Naive thymus-derived CD4-positive, alpha-beta T cell (primary cell): ENCODE measurements around the gene UGT2A2. TPM values are rescaled to one million over a fixed set of nuclear protein-coding genes. Genes with fewer than 3 reads are reported as not detected.
"Not testable (repeated sequence)": the region's sequence is repeated elsewhere in the genome, so short reads cannot be mapped to it uniquely, and the experiment has no call there.

Source experiments
- ATAC-seq: fragments of 150-1000 bp; cut with Tn5 transposase; 2 replicates; pipeline ENCODE4 v1.10.0; 2021; ENCODE audit warnings: mild to moderate bottlenecking, moderate library complexity
- CTCF ChIA-PET: fragments of 350-600 bp; sonication (Branson Sonifier 250); formaldehyde crosslinking; loops from one replicate; lab custom pipeline; 2021; ENCODE audit warnings: antibody characterized with exemption; lab: Charles Lee
- POLR2A ChIA-PET: fragments of 350-600 bp; sonication (Branson Sonifier 250); formaldehyde crosslinking; loops from one replicate; lab custom pipeline; 2021; ENCODE audit warnings: antibody characterized with exemption, inconsistent platforms; lab: Charles Lee
- DNase-seq, 9 donors: peaks; one replicate each; pipeline versions ENCODE4 v3.0.0 to v3.0.0-alpha.2; 2020 to 2022; ENCODE audit warnings: mixed read lengths in 1 of 9
- H3K27ac ChIP-seq: one replicate; pipeline ENCODE4 v1.7.0; 2013; ENCODE audit warnings: mild to moderate bottlenecking, low read depth, low read length, moderate library complexity
- H3K27me3 ChIP-seq, 2 donors: one replicate each; pipeline ENCODE4 v1.7.0; 2013; ENCODE audit warnings: low read length in 2 of 2, mild to moderate bottlenecking in 2 of 2, moderate library complexity in 2 of 2; ENCODE audit not compliant: control insufficient read depth in 2 of 2, insufficient read depth in 2 of 2
- H3K36me3 ChIP-seq, 3 experiments: 1 replicate in 2 of 3; 2 replicates in 1 of 3; pipeline ENCODE4 v1.7.0; 2013; ENCODE audit warnings: low read length in 3 of 3, mild to moderate bottlenecking in 3 of 3, moderate library complexity in 1 of 3; ENCODE audit not compliant: insufficient read depth in 3 of 3, control insufficient read depth in 2 of 3
- H3K4me1 ChIP-seq, 2 donors: one replicate each; pipeline ENCODE4 v1.7.0; 2013; ENCODE audit warnings: low read length in 2 of 2, mild to moderate bottlenecking in 2 of 2, moderate library complexity in 1 of 2; ENCODE audit not compliant: control insufficient read depth in 2 of 2, insufficient read depth in 2 of 2
- H3K4me3 ChIP-seq: 2 replicates; pipeline ENCODE4 v1.7.0; 2013; ENCODE audit warnings: mild to moderate bottlenecking, low read length
- H3K9me3 ChIP-seq, 3 experiments: 1 replicate in 2 of 3; 2 replicates in 1 of 3; pipeline ENCODE4 v1.7.0; 2013; ENCODE audit warnings: low read length in 3 of 3; ENCODE audit not compliant: control insufficient read depth in 2 of 3
- H3K27ac Mint-ChIP-seq, 9 donors: one replicate each; pipeline ENCODE4 v1.8.0; 2020 to 2022; ENCODE audit warnings: mixed read lengths in 9 of 9, mild to moderate bottlenecking in 8 of 9, moderate library complexity in 5 of 9, inconsistent platforms in 2 of 9
- H3K27me3 Mint-ChIP-seq, 5 donors: one replicate each; pipeline ENCODE4 v1.8.0; 2021 to 2022; ENCODE audit warnings: mixed read lengths in 5 of 5, mild to moderate bottlenecking in 1 of 5
- H3K36me3 Mint-ChIP-seq, 5 donors: one replicate each; pipeline ENCODE4 v1.8.0; 2020 to 2022; ENCODE audit warnings: mixed read lengths in 5 of 5, mild to moderate bottlenecking in 3 of 5, inconsistent platforms in 1 of 5
- H3K4me1 Mint-ChIP-seq, 7 donors: one replicate each; pipeline ENCODE4 v1.8.0; 2020 to 2022; ENCODE audit warnings: mixed read lengths in 7 of 7, mild to moderate bottlenecking in 3 of 7, inconsistent platforms in 1 of 7
- H3K4me3 Mint-ChIP-seq, 10 donors: one replicate each; pipeline ENCODE4 v1.8.0; 2020 to 2022; ENCODE audit warnings: mild to moderate bottlenecking in 10 of 10, mixed read lengths in 10 of 10, moderate library complexity in 6 of 10, inconsistent platforms in 2 of 10
- H3K9me3 Mint-ChIP-seq, 11 donors: one replicate each; pipeline ENCODE4 v1.8.0; 2020 to 2022; ENCODE audit warnings: mixed read lengths in 11 of 11, mild to moderate bottlenecking in 4 of 11, inconsistent platforms in 1 of 11, moderate library complexity in 1 of 11
- intact Hi-C, 2 donors: fragments of 100-400 bp; cut with micrococcal nuclease; formaldehyde crosslinking; loops; one replicate each; pipeline ENCODE4 v1.15.1; 2023
- polyA plus RNA-seq, 2 donors: library from polyadenylated mRNA; unstranded; fragments of 300-500 nt; fragmentation: Illumina TruSeq; gene quantifications; one replicate each; pipeline ENCODE4 v1.2.3, GENCODE V29; 2021
- total RNA-seq, 6 experiments: library from RNA in 5 of 6; stranded (reverse) in 5 of 6; gene quantifications; 1 replicate in 5 of 6; 2 replicates in 1 of 6; pipeline ENCODE4 v1.2.3 and lab custom pipeline; 2021 to 2026

Gene UGT2A2
- total RNA-seq (not detected), polyA plus RNA-seq (not detected), total RNA-seq (lab: John Stamatoyannopoulos, UW) (not detected)

DNA sequence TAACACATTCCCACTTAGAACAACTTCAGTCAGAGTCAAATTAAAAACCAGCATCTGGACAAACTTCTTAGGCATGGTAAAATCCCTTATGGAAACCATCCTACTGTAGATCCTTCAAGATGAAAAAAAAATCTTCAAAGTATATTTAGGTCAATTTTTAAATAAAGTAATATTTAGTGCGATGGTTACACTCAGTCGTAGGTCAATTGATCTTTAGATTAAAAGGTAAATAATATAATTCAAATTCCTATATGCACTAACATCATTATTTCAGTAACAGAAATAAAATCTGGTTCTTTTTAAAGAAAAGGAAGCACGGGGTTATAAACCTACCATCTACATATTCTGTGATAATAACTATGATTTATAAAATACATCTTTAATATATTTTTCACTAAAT, at the start of gene UGT2A2:
Gene UGT2A2, minus strand, starts transcription at position 101 of the 400 bp plus-strand sequence. Its CDS starts 2 bp downstream, at position 99.
- Mint-ChIP-seq H3K27me3 (no peaks in the 10 kb centered on the region), H3K36me3 (no peaks in the 10 kb centered on the region), H3K27ac (no peak within 1 kb of the TSS), H3K4me3 (no peak within 1 kb of the TSS), H3K9me3 (no peaks in the 10 kb centered on the region), H3K4me1 (no peaks in the 10 kb centered on the region)
- intact Hi-C loops, result no loop called here
- Histone ChIP-seq H3K27me3 (no peaks in the 10 kb centered on the region), H3K4me3 (no peak within 1 kb of the TSS), H3K4me1 (no peaks in the 10 kb centered on the region), H3K9me3 (no peaks in the 10 kb centered on the region), H3K36me3 (no peaks in the 10 kb centered on the region), H3K27ac (no peak within 1 kb of the TSS)
- ATAC-seq, result no peak
- POLR2A ChIA-PET, result no interaction called here
- CTCF ChIA-PET, result no interaction called here
- DNase-seq, result no peak

DNA sequence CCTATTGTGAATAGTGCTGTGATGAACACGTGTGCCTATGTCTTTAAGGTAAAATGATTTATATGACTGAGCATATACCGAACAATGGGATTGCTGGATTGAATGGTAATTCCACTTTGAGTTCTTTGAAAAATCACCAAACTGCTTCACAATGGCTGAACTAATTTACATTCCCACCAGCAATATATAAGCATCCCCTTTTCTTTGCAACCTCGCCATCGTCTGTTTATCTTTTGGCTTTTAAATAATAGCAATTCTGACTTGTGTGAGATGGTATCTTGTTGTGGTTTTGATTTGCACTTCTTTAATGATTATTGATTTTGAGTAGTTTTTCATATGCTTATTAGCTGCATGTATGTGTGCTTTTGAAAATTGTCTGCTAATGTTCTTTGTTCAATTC, 45.4 kb upstream of the UGT2A2 start:
- no peaks in the 10 kb centered on the region for H3K27me3 ChIP-seq
- Mint-ChIP-seq H3K27ac (no peak overlapping the region), H3K4me1 (peaks cover 0 to 4% (median 3%) of the 10 kb centered on the region in 7 donors), H3K4me3 (no peak overlapping the region), H3K36me3 (no peaks in the 10 kb centered on the region), H3K27me3 (no peaks in the 10 kb centered on the region), H3K9me3 (no peaks in the 10 kb centered on the region)
- intact Hi-C loops, result loop anchor here in 1 of 2 donors (5.0 kb wide), 2 partner anchors 1188 to 1413 kb away; no protein-coding TSS in a partner anchor
- H3K4me3 ChIP-seq, result no peak overlapping the region
- H3K27ac ChIP-seq, result no peak overlapping the region
- POLR2A ChIA-PET, result interaction anchor here (0.6 kb wide), 2 partner anchors 116 to 1339 kb away, joined by 3 read pairs; no protein-coding TSS in a partner anchor
- DNase-seq (no peak), ATAC-seq (no peak)
- H3K9me3 ChIP-seq, result no peaks in the 10 kb centered on the region
- H3K4me1 ChIP-seq, result no peaks in the 10 kb centered on the region
- CTCF ChIA-PET, result no interaction called here
- H3K36me3 ChIP-seq, result no peaks in the 10 kb centered on the region

DNA sequence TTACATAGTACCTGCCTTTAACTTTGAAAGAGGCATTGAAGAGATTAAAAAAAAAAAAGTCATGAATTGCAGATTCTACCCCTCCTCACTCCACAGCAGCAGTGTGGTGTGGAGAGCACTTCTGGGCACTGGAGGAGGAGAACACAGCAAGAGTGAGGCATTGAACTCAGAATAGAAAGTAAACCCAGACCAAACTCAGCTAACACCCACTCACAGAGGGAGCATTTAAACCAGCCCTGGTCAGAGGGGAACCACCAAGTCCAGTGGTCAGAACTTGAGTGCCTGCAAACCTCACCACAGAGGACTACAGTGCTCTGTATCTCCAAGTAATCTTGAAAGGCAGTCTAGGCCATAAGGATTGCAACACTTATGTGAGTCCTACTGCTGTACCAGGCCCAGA, 29.2 kb upstream of the UGT2A2 start:
- H3K9me3 ChIP-seq, result no peaks in the 10 kb centered on the region
- H3K4me1 ChIP-seq, result no peaks in the 10 kb centered on the region
- no peaks in the 10 kb centered on the region for H3K27me3 ChIP-seq
- no peak for DNase-seq
- no peaks in the 10 kb centered on the region for H3K36me3 ChIP-seq
- H3K27me3 Mint-ChIP-seq, result peaks cover 4 to 13% (median 6%) of the 10 kb centered on the region in 5 donors
- no peak overlapping the region for H3K27ac Mint-ChIP-seq
- no peak overlapping the region for H3K4me3 Mint-ChIP-seq
- POLR2A ChIA-PET, result interaction anchor here (0.6 kb wide), 1 partner anchor 7 kb away, joined by 3 read pairs; no protein-coding TSS in a partner anchor
- no peak overlapping the region for H3K4me3 ChIP-seq
- no peaks in the 10 kb centered on the region for H3K36me3 Mint-ChIP-seq
- H3K9me3 Mint-ChIP-seq, result peaks cover 0 to 4% (median 2%) of the 10 kb centered on the region in 11 donors
- CTCF ChIA-PET, result no interaction called here
- peaks cover 0 to 5% (median under 1%) of the 10 kb centered on the region in 7 donors for H3K4me1 Mint-ChIP-seq
- H3K27ac ChIP-seq, result no peak overlapping the region
- intact Hi-C loops, result no loop called here
- ATAC-seq, result no peak

- H3K4me3 Mint-ChIP-seq, POLR2A ChIA-PET, DNase-seq: not testable (repeated sequence)
Measured at GRCh38 chr4:69664009-69664408, 24.6 kb upstream of the UGT2A2 start.

GRCh38 chr4:69661130-69661803, 21.8 kb upstream of the UGT2A2 start:
- Mint-ChIP-seq H3K4me1 (peaks cover 0 to 40% (median 22%) of the 10 kb centered on the region in 7 donors), H3K4me3 (peak overlapping the region; percentile 7 to 57 (median 32)), H3K9me3 (peaks cover 5 to 20% (median 14%) of the 10 kb centered on the region in 11 donors), H3K27ac (peak overlapping the region in 8 of 9 donors; percentile 28 to 85 (median 73)), H3K36me3 (peaks cover 0 to 13% (median 8%) of the 10 kb centered on the region in 5 donors)
- intact Hi-C loops, H3K27me3 ChIP-seq, CTCF ChIA-PET, H3K27ac ChIP-seq, H3K9me3 ChIP-seq, H3K27me3 Mint-ChIP-seq, H3K36me3 ChIP-seq: not testable (repeated sequence)
- peak overlapping the region; percentile 22 for H3K4me3 ChIP-seq
- POLR2A ChIA-PET, result interaction anchor here (0.6 to 1.2 kb wide), 2 partner anchors 8 to 9 kb away, joined by 3 read pairs; no protein-coding TSS in a partner anchor
- ATAC-seq (peak; percentile 42), DNase-seq (peak in 7 of 9 donors; percentile 8 to 55 (median 26))
- peaks cover 0 to 13% of the 10 kb centered on the region in 2 donors for H3K4me1 ChIP-seq

More at GRCh38 chr4:69664009-69664408, 24.6 kb upstream of the UGT2A2 start:
- H3K27ac Mint-ChIP-seq, H3K27me3 ChIP-seq, H3K36me3 ChIP-seq, H3K4me3 ChIP-seq, H3K9me3 ChIP-seq, ATAC-seq, intact Hi-C loops, H3K27ac ChIP-seq, CTCF ChIA-PET, H3K27me3 Mint-ChIP-seq: not testable (repeated sequence)
- Mint-ChIP-seq H3K4me1 (peaks cover 0 to 34% (median 21%) of the 10 kb centered on the region in 7 donors), H3K9me3 (peaks cover 5 to 20% (median 14%) of the 10 kb centered on the region in 11 donors), H3K36me3 (peaks cover 0 to 12% (median 8%) of the 10 kb centered on the region in 5 donors)
- peaks cover 0 to 13% of the 10 kb centered on the region in 2 donors for H3K4me1 ChIP-seq

GRCh38 chr4:69658133-69658532, 18.7 kb upstream of the UGT2A2 start:
- Histone ChIP-seq H3K4me3 (no peak overlapping the region), H3K36me3 (no peaks in the 10 kb centered on the region), H3K27me3 (no peaks in the 10 kb centered on the region), H3K4me1 (peaks cover 0 to 13% of the 10 kb centered on the region in 2 donors), H3K27ac (no peak overlapping the region), H3K9me3 (no peaks in the 10 kb centered on the region)
- POLR2A ChIA-PET, result no interaction called here
- DNase-seq (no peak), ATAC-seq (no peak)
- CTCF ChIA-PET, result interaction anchor here (0.7 kb wide), 1 partner anchor 1155 kb away, joined by 3 read pairs; no protein-coding TSS in a partner anchor
- H3K27ac Mint-ChIP-seq, result peak overlapping the region in 2 of 9 donors; percentile 77 to 78
- intact Hi-C loops, result no loop called here
- peaks cover 3 to 19% (median 9%) of the 10 kb centered on the region in 11 donors for H3K9me3 Mint-ChIP-seq
- H3K27me3 Mint-ChIP-seq, result no peaks in the 10 kb centered on the region
- H3K36me3 Mint-ChIP-seq, result peaks cover 0 to 13% (median 8%) of the 10 kb centered on the region in 5 donors
- no peak overlapping the region for H3K4me3 Mint-ChIP-seq
- peaks cover 0 to 40% (median 22%) of the 10 kb centered on the region in 7 donors for H3K4me1 Mint-ChIP-seq
